ENCODE results near the gene BOK. TPM values are rescaled to one million over a fixed set of nuclear protein-coding genes. Genes with fewer than 3 reads are reported as not detected.

BOK gene
- total RNA-seq, 1 donor from 2014 or later: not detected

- CTCF ChIA-PET: no interaction called here
- Mint-ChIP-seq H3K36me3 (ENCODE audit: low read depth) (peaks cover 11% of the 10 kb centered on the region), H3K27ac (no peak overlapping the region)
These were observed 15.2 kb downstream of the BOK start for GRCh38 chr2:241573741-241574140.

DNA sequence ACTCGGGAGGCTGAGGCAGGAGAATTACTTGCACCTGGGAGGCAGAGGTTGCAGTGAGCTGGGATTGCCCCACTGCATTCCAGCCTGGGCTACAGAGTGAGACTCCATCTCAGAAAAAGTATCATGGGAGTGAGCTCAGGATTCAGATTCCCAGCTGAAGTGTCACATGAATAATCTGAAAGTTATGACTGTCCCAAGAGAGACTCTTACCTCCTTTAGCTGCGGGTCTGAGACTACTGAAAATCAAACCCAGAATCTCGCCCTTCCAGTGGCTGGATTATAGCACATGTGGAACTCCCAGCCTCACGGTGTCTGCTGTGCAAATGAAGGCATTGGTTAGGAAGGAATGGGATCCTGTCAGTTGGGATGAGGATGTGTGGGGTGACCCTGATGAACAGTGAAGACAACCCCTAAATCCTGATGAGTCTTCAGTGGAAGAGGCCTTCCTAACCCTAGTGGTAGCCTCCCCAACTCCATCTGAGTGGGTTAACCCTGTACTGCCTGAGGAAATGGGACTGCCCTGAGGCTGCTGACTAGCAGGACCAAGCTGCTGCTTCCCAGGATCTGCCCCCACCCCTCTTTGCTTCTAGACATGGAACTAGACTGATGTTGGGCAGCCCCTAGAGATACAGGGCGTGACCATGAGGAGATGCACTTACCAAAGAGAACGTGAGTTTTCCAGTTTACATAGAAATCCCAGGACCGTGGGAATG is 16.5 kb downstream of the BOK start:
- ATAC-seq (ENCODE audit: low read depth) (no peak), DNase-seq (no peak)
- ChIA-PET POLR2A (no interaction called here), CTCF (no interaction called here)
- Mint-ChIP-seq H3K36me3 (ENCODE audit: low read depth) (peaks cover 13% of the 10 kb centered on the region), H3K9me3 (no peaks in the 10 kb centered on the region), H3K4me1 (no peaks in the 10 kb centered on the region), H3K4me3 (no peak overlapping the region), H3K27me3 (no peaks in the 10 kb centered on the region), H3K27ac (no peak overlapping the region)
- intact Hi-C loops (cut with micrococcal nuclease): no loop called here
- TF ChIP-seq CTCF (IDR thresholded peaks at IDR 0.05): no peak

More at GRCh38 chr2:241573741-241574140, 15.2 kb downstream of the BOK start:
- no peaks in the 10 kb centered on the region for H3K4me1 Mint-ChIP-seq
- no peak overlapping the region for H3K4me3 Mint-ChIP-seq
- ATAC-seq (ENCODE audit: low read depth) (no peak), DNase-seq (no peak)
- no peak for TF ChIP-seq CTCF (IDR thresholded peaks at IDR 0.05)
- H3K27me3 Mint-ChIP-seq: no peaks in the 10 kb centered on the region
- POLR2A ChIA-PET: no interaction called here
- intact Hi-C loops (cut with micrococcal nuclease): no loop called here
- H3K9me3 Mint-ChIP-seq: no peaks in the 10 kb centered on the region

GRCh38 chr2:241575624-241576292 is 17.2 kb downstream of the BOK start:
- Mint-ChIP-seq H3K27ac (no peak overlapping the region), H3K9me3 (no peaks in the 10 kb centered on the region), H3K4me1 (no peaks in the 10 kb centered on the region), H3K27me3 (no peaks in the 10 kb centered on the region), H3K4me3 (no peak overlapping the region), H3K36me3 (ENCODE audit: low read depth) (peaks cover 15% of the 10 kb centered on the region)
- CTCF ChIA-PET: no interaction called here
- POLR2A ChIA-PET: no interaction called here
- DNase-seq (no peak), ATAC-seq (ENCODE audit: low read depth) (no peak)
- intact Hi-C loops (cut with micrococcal nuclease): no loop called here
- no peak for TF ChIP-seq CTCF (IDR thresholded peaks at IDR 0.05)

DNA sequence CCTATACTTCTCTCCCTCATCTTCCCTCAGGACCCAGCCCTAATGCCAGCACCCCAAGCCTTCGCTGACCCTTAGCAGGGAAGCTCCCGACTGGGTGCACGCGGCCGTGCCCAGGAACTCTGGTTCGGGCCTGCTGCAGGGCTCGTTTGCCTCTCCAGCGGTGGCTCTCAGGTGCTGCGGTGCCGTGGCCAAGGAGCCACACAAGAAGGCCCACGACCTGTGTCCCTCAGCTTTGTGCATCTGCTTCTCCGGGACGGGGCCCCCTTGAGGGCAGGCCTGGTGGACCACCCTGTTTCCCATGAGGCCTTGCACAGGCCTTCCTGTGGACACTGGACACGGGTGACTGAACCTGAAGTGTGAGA is 17.7 kb downstream of the BOK start:
- CTCF ChIA-PET: no interaction called here
- no peaks in the 10 kb centered on the region for H3K27me3 Mint-ChIP-seq
- no peak overlapping the region for H3K4me3 Mint-ChIP-seq

More for the DNA sequence above, 17.7 kb downstream of the BOK start:
- TF ChIP-seq CTCF (IDR thresholded peaks at IDR 0.05): no peak
- POLR2A ChIA-PET: no interaction called here
- DNase-seq (no peak), ATAC-seq (ENCODE audit: low read depth) (no peak)
- intact Hi-C loops (cut with micrococcal nuclease): no loop called here
- no peaks in the 10 kb centered on the region for H3K9me3 Mint-ChIP-seq
- H3K4me1 Mint-ChIP-seq: no peaks in the 10 kb centered on the region
- H3K27ac Mint-ChIP-seq: no peak overlapping the region
- peaks cover 15% of the 10 kb centered on the region for H3K36me3 Mint-ChIP-seq (ENCODE audit: low read depth)
